ENCODE measurements around the gene WDR45B.

- TF ChIP-seq POLR2A (IDR thresholded peaks at IDR 0.05) (no peak), CTCF (IDR thresholded peaks at IDR 0.05) (no peak)
Observed at GRCh38 chr17:82677353-82677925, 29.2 kb upstream of the WDR45B start.
